AG10803 (cell line): ENCODE measurements around the gene C10orf53.

Experiments used
- DNase-seq: peaks from one replicate; pipeline ENCODE4 v3.0.0; 2010; ENCODE audit warnings: low read depth
- H3K4me3 ChIP-seq: 2 replicates; pipeline ENCODE4 v1.5.1; 2011; ENCODE audit warnings: mild to moderate bottlenecking, low read length, control low read depth
- CTCF ChIP-seq: conservative IDR thresholded peaks from 2 replicates; pipeline ENCODE4 v1.5.1; 2011; ENCODE audit warnings: mild to moderate bottlenecking, low read length, control low read depth, inconsistent platforms

The C10orf53 gene

DNA sequence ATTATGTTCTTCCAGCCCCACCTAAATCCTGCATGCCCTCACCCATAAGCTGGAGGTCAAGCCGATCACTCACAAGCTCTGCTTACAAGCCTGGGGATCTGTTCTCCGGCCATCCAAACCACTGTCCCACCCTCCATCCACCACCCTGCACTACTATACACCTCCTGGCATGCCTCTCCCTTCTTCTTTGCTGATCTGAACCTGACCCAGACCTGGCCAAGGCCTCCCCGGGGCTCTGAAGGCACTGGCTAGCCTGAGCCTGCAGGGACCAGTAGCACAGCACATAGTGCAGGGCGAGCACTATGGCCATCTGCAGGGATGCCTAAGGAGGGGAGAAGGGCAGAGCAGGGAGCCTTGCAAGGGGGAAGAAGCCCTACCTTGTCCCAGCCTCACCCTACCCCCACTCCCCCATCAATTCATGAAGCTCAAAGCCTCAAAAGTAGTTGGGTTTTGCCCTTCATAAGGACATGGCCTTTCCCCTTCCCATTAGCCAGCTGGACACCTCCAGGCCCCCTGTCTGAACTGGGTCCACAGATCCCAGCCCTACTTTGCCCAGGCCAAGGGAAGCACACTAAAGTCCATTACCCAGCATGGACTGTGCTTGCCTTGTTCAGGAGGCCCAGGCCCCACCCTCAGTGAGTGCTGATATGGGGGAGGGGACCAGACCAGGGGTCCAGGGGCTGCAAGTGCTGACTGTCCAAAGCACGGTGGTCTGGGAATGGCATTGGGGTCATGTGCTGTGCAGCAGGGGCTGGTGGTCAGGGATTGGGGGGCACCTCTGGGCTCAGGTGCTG lies 36.0 kb upstream of the C10orf53 start:
- DNase-seq, result no peak
- TF ChIP-seq CTCF, result no peak
- no peak overlapping the region for H3K4me3 ChIP-seq

- no peak for DNase-seq
- no peak overlapping the region for H3K4me3 ChIP-seq
- TF ChIP-seq CTCF, result no peak
Measured at GRCh38 chr10:49644035-49644646, 35.3 kb upstream of the C10orf53 start.

DNA sequence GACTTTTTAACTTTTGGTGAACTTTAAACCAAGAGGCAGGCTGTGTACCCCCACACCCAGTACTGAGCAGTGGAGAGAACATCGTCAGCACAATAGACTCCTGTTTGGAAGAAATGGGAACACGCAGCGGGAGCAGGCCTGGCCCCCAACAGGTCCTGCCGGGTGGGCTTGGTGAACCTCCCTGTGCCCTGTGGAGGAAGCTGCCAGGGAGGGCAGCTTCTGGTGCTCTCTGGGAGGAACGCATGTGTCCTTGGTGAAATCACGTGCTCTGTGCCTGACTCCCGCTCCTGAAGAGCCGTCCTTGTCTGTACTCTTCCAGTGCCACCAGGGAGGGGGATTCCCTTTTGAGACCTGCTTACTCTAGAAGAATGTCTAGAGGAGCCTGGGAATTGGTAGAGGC lies 34.0 kb upstream of the C10orf53 start:
- DNase-seq, result no peak
- no peak overlapping the region for H3K4me3 ChIP-seq
- no peak for TF ChIP-seq CTCF

DNA sequence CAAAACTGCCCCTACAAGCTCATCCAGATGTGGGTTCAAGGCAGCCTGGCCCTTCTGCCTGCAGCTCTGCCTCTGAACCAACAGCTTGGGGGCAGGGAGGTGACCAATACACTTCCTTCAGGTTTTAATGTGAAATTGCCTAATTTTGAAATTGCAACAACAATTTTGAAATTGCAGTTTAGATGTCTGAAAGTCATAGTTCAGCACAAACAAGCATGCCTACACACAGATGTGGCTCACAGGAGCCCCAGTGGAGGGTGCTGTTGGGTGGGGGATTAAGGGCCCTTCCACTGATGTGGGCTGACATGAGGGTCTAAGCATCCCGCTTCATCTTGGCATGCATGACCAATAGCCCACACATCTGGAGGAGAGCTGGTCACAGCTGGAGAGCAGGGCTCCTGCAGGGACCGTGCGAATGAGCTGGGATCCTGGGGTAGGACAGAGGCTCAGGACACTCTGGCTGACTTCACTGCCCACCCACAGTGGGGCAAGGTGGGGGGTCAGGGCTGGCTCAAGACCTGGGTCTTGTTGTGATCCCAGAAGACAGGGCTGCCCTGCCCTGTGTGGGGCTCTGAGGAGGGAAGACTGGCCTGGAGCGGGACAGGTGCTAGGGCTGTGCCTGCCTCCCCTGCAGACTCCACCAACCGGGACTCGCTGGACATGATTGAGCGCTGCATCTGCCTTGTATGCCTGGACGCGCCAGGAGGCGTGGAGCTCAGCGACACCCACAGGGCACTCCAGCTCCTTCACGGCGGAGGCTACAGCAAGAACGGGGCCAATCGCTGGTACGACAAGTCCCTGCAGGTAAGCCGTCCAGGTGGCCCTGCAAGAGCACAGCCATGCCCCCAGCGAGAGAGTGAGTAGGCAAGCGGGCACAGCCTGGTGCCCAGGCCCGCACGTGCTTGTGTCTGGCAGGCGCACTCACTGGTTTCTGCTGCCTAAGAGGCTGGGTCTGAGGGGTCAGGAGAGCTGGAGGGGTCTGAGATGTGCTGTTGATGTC lies 33.3 kb upstream of the C10orf53 start:
- H3K4me3 ChIP-seq, result no peak overlapping the region
- no peak for DNase-seq
- TF ChIP-seq CTCF, result no peak

DNA sequence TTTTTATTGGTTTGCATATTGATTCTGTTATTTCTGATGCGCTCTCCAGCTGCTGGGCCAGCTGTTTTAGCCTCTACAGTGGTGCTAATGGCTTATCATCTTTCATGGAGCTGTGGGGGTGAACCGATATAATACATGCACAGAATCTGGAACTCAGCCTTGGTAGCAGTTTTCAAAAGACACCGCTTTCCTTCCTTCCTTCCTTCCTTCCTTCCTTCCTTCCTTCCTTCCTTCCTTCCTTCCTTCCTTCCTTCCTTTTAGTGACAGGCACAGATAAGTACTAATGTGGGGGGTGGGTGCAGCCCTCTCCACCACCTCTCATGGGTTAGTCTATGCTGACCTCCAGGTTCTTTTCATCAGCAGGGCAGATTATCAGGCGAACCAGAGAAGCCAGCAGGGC lies 31.9 kb upstream of the C10orf53 start:
- H3K4me3 ChIP-seq, result no peak overlapping the region
- TF ChIP-seq CTCF, result no peak
- DNase-seq, result no peak

DNA sequence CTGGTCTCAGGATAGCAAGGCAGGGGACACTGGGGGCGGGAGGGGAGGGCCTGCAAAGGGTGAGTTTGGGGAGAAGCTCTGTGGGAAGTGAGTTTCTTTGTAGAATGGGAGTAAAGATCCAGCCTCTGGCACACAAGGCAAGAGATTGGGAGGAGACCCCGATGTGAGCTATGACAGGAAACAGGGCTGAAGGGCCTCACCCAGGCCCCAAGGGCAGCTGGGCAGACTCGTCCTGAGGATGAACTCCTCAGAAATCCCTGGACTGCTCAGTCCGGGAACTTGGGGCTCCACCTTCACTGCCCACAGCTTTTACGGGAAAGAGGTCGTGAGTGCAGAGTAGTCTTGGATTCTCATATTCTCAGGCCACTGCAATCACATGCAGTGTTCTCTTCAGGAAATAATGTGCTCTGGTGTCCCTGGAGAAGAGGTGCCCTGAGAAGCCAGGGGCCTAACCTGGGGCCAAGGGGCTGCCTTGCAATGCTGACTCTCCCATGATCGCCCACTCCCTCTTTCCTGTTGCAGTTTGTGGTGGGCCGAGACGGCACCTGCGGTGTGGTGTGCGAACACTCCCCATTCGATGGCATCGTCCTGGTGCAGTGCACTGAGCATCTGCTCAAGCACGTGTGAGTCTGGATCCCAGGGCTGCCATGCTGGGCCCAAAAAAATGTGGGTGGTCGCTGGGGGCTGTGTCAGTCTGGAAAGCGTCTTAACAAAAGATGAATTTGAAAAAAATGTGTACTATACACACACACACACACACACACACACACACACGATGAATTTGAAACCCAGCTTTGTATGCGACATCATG lies 31.3 kb upstream of the C10orf53 start:
- no peak for TF ChIP-seq CTCF
- no peak overlapping the region for H3K4me3 ChIP-seq
- no peak for DNase-seq
